Stimulated activated CD4-positive, alpha-beta T cell treated with anti-CD3 and anti-CD28 coated beads, Interleukin-4, amount 100 ng/mL, for 4 hours (primary cell): ENCODE results near the gene ZNF793.

Experiments
- DNase-seq, 2 experiments: peaks; one replicate each; pipeline ENCODE4 v3.0.0-alpha.2; 2020

Gene ZNF793

GRCh38 chr19:37572203-37572602 lies 65.5 kb downstream of the ZNF793 start:
- DNase-seq, result no peak

GRCh38 chr19:37583340-37583739 lies 76.6 kb downstream of the ZNF793 start:
- no peak for DNase-seq
